GM21723 (cell line): ENCODE measurements around the gene IL4I1.

Experiments
- ATAC-seq: cut with Tn5 transposase; IDR thresholded peaks from one replicate; pipeline ENCODE4 v1.9.1; 2021; ENCODE audit warnings: mild to moderate bottlenecking, moderate library complexity; ENCODE audit not compliant: unreplicated experiment

The IL4I1 gene

GRCh38 chr19:49880162-49880869 lies 16.4 kb downstream of the IL4I1 start:
- no peak for ATAC-seq

- no peak for ATAC-seq
Observed at GRCh38 chr19:49879243-49879963, 17.3 kb downstream of the IL4I1 start.

- ATAC-seq, result no peak
Observed at GRCh38 chr19:49878744-49879070, 18.0 kb downstream of the IL4I1 start.

GRCh38 chr19:49877879-49878743 lies 18.6 kb downstream of the IL4I1 start:
- ATAC-seq, result peak; percentile 50

GRCh38 chr19:49877020-49877878 lies 19.4 kb downstream of the IL4I1 start, which contains the start of the genes AKT1S1 and TBC1D17:
TSS of gene AKT1S1 (minus strand) at chr19:49877355. CDS start at chr19:49873295, 4,060 bp downstream.
TSS of gene TBC1D17 (plus strand) at chr19:49877702. CDS start at chr19:49877724, 22 bp downstream.
- peak; percentile 63 for ATAC-seq

- peak; percentile 47 for ATAC-seq
Observed at GRCh38 chr19:49876422-49877019, 20.2 kb downstream of the IL4I1 start.

GRCh38 chr19:49875857-49876421 lies 20.7 kb downstream of the IL4I1 start:
- ATAC-seq, result no peak

- no peak for ATAC-seq
Observed at GRCh38 chr19:49875177-49875576, 21.5 kb downstream of the IL4I1 start.

DNA sequence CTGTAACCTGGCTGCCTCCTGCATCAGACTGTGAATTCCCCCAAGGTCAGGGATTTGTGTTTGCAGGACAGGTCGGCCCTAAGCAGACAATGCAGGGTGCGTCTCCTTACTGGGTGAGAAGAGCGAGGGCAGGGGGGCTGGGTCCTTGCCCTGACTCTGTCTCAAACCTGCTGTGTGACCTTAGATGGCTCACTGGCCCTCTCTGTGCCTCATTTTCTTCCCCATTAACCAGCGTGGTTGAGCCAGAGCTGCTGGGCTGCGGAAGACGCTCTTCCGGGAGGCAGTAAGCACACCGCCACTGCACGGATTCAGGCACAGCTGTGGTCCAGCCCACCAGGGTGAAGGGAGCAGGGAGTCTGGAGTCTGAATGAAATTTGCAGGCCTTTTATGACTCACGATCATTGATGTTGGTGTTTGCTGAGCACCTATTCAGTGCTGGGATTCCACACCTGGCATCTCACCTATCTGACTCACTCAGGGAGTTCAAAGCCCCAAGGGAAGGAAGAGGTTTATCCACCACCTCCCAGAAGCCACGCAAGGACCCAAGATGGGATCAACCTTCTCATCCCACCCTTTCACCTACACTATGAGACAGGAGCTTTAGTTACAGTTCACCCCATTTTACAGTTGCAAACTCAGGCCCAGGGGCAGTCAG lies 22.1 kb downstream of the IL4I1 start:
- ATAC-seq, result no peak

DNA sequence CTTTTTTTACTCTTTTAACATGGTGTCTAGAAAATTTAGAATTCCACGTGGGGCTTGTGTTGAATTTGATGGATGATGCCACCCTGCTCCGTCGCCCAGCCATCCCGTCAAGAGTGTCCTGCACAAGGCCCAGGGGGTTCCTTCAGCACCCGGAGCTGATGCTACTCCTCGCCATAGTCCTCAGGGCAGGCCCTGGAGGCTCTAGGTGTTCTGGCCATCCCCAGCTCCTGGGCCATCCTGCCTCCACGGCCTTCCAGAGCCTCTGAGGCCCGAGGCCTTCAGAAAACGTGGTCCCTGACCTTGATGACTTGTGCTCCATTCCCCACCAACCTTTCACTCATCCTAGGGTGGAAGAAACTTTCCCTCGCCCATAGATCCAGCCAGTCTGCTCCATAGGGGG lies 22.9 kb downstream of the IL4I1 start:
- no peak for ATAC-seq

GRCh38 chr19:49873129-49873521 lies 23.6 kb downstream of the IL4I1 start:
- ATAC-seq, result no peak

DNA sequence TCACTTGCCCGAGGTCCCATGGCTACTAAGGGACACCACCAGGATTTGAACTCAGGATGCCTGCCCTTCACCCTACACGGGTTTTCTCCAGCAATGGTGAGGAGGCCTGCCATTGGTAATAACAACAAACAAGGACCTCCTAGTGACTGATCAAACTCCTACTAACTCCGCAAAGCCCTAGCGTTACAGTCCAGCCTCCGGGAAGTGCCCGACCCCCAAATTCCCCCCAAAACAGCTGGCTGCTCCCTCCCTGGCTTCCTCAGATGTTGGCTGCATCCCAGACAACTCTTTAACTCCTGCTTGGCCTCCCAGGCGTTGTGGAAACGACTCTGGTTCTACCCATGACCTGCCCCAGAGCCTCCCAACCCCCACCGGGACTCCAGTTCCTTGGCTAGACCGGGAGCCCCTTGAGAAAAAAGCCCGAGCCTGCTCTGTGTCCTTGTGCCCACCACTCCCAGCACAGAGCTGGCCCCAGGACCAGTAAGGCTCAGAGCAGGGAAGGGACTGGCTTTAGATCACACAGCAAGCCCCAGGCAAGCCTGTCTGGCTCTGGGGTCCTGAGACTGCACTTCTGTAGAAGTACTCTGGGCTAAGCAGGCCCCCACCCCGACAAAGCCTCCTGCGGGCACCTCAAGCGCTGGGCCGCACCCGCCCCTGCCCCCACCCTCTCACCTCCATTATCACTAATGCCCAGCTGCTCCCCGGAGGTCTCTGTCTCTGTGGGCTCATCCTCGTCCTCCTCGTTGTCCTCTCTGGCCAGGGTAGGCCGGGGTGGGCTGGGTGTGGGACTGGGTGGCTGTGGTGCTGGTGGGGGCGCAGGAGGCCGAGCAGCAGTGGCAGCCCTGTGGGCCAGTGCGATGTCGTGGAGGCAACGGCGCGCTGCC lies 24.2 kb downstream of the IL4I1 start:
- ATAC-seq, result no peak

- no peak for ATAC-seq
Observed at GRCh38 chr19:49871349-49871985, 25.2 kb downstream of the IL4I1 start.

DNA sequence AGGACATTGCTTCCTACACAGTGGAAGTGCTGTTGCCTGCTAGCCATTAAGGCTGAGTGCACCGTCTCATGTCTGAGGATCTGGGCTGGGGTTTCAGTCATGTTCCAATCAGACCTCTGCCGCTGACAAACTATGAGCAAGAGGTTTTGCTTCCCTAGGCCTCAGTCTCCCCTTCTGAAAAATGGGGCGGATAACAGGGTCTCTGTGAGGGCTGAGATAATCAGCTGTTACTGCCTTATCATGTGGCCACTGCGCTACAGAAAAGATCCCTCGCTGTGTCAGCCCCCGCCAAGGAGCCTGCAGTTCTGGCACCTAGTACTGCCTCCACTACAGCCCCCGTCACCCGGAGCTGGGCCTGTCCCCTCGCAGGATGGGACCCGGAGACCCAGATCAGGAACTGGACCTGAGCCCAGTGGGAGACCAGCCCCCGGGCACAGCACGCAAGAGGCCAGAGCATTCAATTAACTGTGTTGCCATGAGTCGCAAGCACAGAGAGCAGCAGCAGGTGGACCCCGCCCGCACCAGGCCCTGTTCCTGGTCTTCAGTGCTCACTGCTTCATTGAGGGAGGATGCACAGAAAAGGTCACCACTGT lies 26.3 kb downstream of the IL4I1 start:
- no peak for ATAC-seq

- ATAC-seq, result peak; percentile 73
Observed at GRCh38 chr19:49869484-49870308, 27.0 kb downstream of the IL4I1 start.

DNA sequence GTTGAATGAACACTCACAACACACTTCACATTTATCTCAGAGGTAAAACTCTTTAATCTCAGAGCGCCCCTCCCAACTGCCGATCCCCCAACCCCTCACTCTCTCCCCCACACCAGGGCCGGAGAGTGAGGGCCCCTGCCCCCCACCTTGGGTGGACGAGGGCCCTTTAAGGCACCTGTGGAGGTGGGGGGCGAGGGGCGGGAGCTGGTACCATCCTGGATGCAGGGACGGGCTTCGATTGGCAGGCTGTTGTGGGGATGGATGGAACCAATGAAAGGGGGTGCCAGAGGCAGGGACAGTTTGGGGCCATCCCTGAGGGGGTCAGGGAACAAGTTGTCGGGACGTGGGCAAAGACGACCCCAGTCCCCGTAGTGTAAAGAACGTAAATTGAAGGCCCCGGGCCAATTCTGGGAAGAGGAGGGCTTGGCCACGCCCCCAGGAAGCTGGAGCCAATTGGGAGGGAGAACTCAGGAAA lies 27.6 kb downstream of the IL4I1 start:
- peak; percentile 15 for ATAC-seq
